ENCODE data around the gene COG8. TPM values are rescaled to one million over a fixed set of nuclear protein-coding genes. Genes with fewer than 3 reads are reported as not detected.

Gene COG8
- total and polyA plus RNA-seq, 9 of the 15 experiments (the other 6 are each of a cell fraction or from before 2014, with no cell fraction given) = 3.7 to 42.6 (median 30.1) TPM

DNA sequence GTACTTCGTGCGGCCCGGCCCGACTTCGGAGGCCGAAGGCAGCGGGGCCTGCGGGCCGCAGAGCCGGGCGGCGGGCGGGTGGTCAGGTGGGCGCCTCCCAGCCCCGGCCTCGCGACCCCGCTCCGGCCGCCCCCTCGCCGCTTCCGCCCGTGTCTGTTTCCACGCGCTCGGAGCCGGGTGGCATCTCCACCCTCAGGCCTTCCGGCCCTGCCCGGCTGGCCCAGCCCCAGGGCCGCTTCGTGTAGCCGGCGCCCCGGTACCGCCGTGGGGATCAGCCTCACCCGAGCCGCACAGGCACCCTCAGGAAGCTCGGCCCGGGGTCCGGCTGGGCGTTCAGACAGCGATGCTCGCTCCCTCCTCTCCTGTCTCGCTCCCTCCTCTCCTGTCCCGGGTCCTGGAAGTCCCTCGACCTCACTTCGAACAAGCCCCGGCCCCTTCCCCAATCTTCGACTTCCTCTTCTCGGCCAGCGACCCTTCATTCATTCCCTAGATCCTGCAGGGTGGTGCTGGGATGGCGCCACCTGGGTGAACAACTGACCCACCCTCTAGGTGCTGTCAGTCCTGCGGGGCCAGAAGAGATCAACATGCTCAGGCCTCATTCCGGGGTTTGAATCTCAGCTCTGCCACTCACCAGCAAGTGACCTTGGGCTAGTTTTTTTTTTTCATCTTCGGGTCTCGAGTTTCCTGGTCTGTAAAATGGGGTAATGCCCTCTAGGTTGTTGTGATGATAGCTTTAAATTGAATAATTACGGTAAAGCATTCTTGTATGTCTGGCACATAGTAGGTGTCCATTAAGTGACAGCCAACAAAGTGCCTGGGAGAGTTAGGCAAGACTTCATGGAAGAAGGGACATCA, 27.6 kb downstream of the COG8 start:
- Histone ChIP-seq H3K9me3 (replicated peaks; ENCODE audit: control insufficient read depth, insufficient read depth, low read depth, low read length) (no peaks in the 10 kb centered on the region), H3K27ac (ENCODE audit: extremely low read depth, low read depth, low read length) (peak overlapping the region; percentile 81), H3K4me3 (peak overlapping the region; percentile 98), H3K79me2 (ENCODE audit: control insufficient read depth, insufficient read depth, low read length) (peaks cover 37% of the 10 kb centered on the region), H3K9me1 (ENCODE audit: control insufficient read depth, insufficient read depth, low read length) (no peaks in the 10 kb centered on the region), H3K36me3 (ENCODE audit: control insufficient read depth, insufficient read depth, low read length) (peaks cover 37% of the 10 kb centered on the region; the same call in 2 of the 3 replicates), H3K9ac (ENCODE audit: insufficient read depth in 1 of 2, low read depth in 2 of 2, low read length in 2 of 2) (peak overlapping the region; percentile 93 to 97), H3K27me3 (ENCODE audit: control insufficient read depth in 2 of 2, insufficient read depth in 2 of 2, low read length in 2 of 2) (no peaks in the 10 kb centered on the region), H3K4me1 (replicated peaks in 1 of 2; ENCODE audit: control insufficient read depth in 2 of 2, insufficient read depth in 2 of 2, low read length in 2 of 2) (peaks cover 5 to 13% of the 10 kb centered on the region in 2 experiments; a peak in 3 of 5 replicates), H3K4me2 (ENCODE audit: insufficient read depth, low read length) (peak overlapping the region; percentile 90), H2AFZ (ENCODE audit: low read depth, low read length) (peak overlapping the region; percentile 88), H4K20me1 (replicated peaks; ENCODE audit: control insufficient read depth, insufficient read depth, low read length) (0 out of 2 replicates have a peak, but pooled peaks cover 3% of the 10 kb centered on the region)
- in situ Hi-C loops (cut with MboI) = no loop called here
- BruUV-seq (replicated peaks) = TSS peak; percentile 56
- POLR2A ChIA-PET = interaction anchor here (0.6 to 1.7 kb wide), 3 partner anchors 12 to 606 kb away, joined by 3 to 7 read pairs (median 4); no protein-coding TSS in a partner anchor
- WGBS (ENCODE audit: insufficient coverage, low coverage, missing lambda C conversion rate) = 2% methylated on average over 20 of the region's 59 CpGs
- CTCF ChIA-PET (ENCODE audit: low intra/inter-chr PET ratio) = interaction anchor here (0.7 to 1.4 kb wide), 2 partner anchors 28 to 178 kb away, joined by 4 to 5 read pairs; partner anchors contain the start of genes COG8 and NIP7
- FAIRE-seq (no peak), ATAC-seq (peak; percentile 66), DNase-seq (ENCODE audit: extremely low read depth in 1 of 4, low spot score in 3 of 4) (peak in 2 of 4 experiments; percentile 39 to 54)
- intact Hi-C loops (cut with micrococcal nuclease) = no loop called here
- TF ChIP-seq, protein P1, sequence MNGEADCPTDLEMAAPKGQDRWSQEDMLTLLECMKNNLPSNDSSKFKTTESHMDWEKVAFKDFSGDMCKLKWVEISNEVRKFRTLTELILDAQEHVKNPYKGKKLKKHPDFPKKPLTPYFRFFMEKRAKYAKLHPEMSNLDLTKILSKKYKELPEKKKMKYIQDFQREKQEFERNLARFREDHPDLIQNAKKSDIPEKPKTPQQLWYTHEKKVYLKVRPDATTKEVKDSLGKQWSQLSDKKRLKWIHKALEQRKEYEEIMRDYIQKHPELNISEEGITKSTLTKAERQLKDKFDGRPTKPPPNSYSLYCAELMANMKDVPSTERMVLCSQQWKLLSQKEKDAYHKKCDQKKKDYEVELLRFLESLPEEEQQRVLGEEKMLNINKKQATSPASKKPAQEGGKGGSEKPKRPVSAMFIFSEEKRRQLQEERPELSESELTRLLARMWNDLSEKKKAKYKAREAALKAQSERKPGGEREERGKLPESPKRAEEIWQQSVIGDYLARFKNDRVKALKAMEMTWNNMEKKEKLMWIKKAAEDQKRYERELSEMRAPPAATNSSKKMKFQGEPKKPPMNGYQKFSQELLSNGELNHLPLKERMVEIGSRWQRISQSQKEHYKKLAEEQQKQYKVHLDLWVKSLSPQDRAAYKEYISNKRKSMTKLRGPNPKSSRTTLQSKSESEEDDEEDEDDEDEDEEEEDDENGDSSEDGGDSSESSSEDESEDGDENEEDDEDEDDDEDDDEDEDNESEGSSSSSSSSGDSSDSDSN (IDR thresholded peaks at IDR 0.05; ENCODE audit: borderline replicate concordance in 1 of 2, low read depth in 2 of 2, low read length in 2 of 2) = 0 out of 4 replicates have a peak, but pooled peaks of 1 of the 2 experiments have one; percentile 52
- TF ChIP-seq, protein P2, sequence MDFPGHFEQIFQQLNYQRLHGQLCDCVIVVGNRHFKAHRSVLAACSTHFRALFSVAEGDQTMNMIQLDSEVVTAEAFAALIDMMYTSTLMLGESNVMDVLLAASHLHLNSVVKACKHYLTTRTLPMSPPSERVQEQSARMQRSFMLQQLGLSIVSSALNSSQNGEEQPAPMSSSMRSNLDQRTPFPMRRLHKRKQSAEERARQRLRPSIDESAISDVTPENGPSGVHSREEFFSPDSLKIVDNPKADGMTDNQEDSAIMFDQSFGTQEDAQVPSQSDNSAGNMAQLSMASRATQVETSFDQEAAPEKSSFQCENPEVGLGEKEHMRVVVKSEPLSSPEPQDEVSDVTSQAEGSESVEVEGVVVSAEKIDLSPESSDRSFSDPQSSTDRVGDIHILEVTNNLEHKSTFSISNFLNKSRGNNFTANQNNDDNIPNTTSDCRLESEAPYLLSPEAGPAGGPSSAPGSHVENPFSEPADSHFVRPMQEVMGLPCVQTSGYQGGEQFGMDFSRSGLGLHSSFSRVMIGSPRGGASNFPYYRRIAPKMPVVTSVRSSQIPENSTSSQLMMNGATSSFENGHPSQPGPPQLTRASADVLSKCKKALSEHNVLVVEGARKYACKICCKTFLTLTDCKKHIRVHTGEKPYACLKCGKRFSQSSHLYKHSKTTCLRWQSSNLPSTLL (IDR thresholded peaks at IDR 0.05) = no peak
- no peak for TF ChIP-seq ZNF224 (CRISPR knock-in tag; IDR thresholded peaks at IDR 0.05)
- TF ChIP-seq, protein P3, sequence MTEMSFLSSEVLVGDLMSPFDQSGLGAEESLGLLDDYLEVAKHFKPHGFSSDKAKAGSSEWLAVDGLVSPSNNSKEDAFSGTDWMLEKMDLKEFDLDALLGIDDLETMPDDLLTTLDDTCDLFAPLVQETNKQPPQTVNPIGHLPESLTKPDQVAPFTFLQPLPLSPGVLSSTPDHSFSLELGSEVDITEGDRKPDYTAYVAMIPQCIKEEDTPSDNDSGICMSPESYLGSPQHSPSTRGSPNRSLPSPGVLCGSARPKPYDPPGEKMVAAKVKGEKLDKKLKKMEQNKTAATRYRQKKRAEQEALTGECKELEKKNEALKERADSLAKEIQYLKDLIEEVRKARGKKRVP (CRISPR knock-in tag; IDR thresholded peaks at IDR 0.05) = no peak
- no peak for TF ChIP-seq MAFK (IDR thresholded peaks at IDR 0.05; ENCODE audit: low read length)
- no peak for TF ChIP-seq ZNF184 (CRISPR knock-in tag; IDR thresholded peaks at IDR 0.05)
- TF ChIP-seq, protein P4, sequence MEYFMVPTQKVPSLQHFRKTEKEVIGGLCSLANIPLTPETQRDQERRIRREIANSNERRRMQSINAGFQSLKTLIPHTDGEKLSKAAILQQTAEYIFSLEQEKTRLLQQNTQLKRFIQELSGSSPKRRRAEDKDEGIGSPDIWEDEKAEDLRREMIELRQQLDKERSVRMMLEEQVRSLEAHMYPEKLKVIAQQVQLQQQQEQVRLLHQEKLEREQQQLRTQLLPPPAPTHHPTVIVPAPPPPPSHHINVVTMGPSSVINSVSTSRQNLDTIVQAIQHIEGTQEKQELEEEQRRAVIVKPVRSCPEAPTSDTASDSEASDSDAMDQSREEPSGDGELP (CRISPR knock-in tag; IDR thresholded peaks at IDR 0.05; ENCODE audit: borderline replicate concordance) = peak; percentile 46; the same call in 1 of the 2 replicates
- no peak for TF ChIP-seq PHB (CRISPR knock-in tag; IDR thresholded peaks at IDR 0.05)
- TF ChIP-seq, protein P5, sequence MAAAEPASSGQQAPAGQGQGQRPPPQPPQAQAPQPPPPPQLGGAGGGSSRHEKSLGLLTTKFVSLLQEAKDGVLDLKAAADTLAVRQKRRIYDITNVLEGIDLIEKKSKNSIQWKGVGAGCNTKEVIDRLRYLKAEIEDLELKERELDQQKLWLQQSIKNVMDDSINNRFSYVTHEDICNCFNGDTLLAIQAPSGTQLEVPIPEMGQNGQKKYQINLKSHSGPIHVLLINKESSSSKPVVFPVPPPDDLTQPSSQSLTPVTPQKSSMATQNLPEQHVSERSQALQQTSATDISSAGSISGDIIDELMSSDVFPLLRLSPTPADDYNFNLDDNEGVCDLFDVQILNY (CRISPR knock-in tag; IDR thresholded peaks at IDR 0.05) = no peak
- no peak for TF ChIP-seq TCF7 (IDR thresholded peaks at IDR 0.05; ENCODE audit: borderline replicate concordance)
- 0 out of 2 replicates have a peak, but pooled peaks have one; percentile 33 for TF ChIP-seq LCOR (CRISPR knock-in tag; IDR thresholded peaks at IDR 0.05)
- TF ChIP-seq NFIX (CRISPR knock-in tag; IDR thresholded peaks at IDR 0.05; ENCODE audit: low read depth) = no peak
- no peak for TF ChIP-seq ZNF444 (CRISPR knock-in tag; IDR thresholded peaks at IDR 0.05)
- no peak for TF ChIP-seq KHSRP (IDR thresholded peaks at IDR 0.05)

Measured in K562 (cell line).